Stimulated activated CD4-positive, alpha-beta T cell treated with anti-CD3 and anti-CD28 coated beads, TNF-alpha, amount 100 ng/mL, for 24 hours (primary cell): Measurements from ENCODE around the gene ZNF273.
"Not testable (repeated sequence)": the region's sequence is repeated elsewhere in the genome, so short reads cannot be mapped to it uniquely, and the experiment has no call there.

Experiments used
- DNase-seq, 3 experiments: peaks; one replicate each; pipeline ENCODE4 v3.0.0-alpha.2; 2020; ENCODE audit warnings: low read depth in 3 of 3

The ZNF273 gene

GRCh38 chr7:64944667-64945502 lies 41.8 kb downstream of the ZNF273 start:
- DNase-seq, result not testable (repeated sequence)

- DNase-seq, result no peak
Observed at GRCh38 chr7:64945503-64946175, 42.6 kb downstream of the ZNF273 start.

GRCh38 chr7:64946772-64947171 lies 43.7 kb downstream of the ZNF273 start:
- peak in 1 of 3 experiments; percentile 21 for DNase-seq

GRCh38 chr7:64947252-64948000 lies 44.4 kb downstream of the ZNF273 start:
- DNase-seq, result no peak

- not testable (repeated sequence) for DNase-seq
Observed at GRCh38 chr7:64948774-64949173, 45.7 kb downstream of the ZNF273 start.

- DNase-seq, result not testable (repeated sequence)
Observed at GRCh38 chr7:64950673-64951072, 47.6 kb downstream of the ZNF273 start.

- DNase-seq, result no peak
Observed at GRCh38 chr7:64951250-64951848, 48.3 kb downstream of the ZNF273 start.

- no peak for DNase-seq
Observed at GRCh38 chr7:64959072-64959747, 56.1 kb downstream of the ZNF273 start.

GRCh38 chr7:64965594-64965993 lies 62.5 kb downstream of the ZNF273 start:
- no peak for DNase-seq

- DNase-seq, result no peak
Observed at GRCh38 chr7:64978497-64979203, 75.6 kb downstream of the ZNF273 start.
